ENCODE measurements around the gene LARGE1. TPM values are rescaled to one million over a fixed set of nuclear protein-coding genes. Genes with fewer than 3 reads are reported as not detected.

Gene LARGE1
- total RNA-seq, 2 experiments from 2014 or later: 0.69 to 1.1 TPM

DNA sequence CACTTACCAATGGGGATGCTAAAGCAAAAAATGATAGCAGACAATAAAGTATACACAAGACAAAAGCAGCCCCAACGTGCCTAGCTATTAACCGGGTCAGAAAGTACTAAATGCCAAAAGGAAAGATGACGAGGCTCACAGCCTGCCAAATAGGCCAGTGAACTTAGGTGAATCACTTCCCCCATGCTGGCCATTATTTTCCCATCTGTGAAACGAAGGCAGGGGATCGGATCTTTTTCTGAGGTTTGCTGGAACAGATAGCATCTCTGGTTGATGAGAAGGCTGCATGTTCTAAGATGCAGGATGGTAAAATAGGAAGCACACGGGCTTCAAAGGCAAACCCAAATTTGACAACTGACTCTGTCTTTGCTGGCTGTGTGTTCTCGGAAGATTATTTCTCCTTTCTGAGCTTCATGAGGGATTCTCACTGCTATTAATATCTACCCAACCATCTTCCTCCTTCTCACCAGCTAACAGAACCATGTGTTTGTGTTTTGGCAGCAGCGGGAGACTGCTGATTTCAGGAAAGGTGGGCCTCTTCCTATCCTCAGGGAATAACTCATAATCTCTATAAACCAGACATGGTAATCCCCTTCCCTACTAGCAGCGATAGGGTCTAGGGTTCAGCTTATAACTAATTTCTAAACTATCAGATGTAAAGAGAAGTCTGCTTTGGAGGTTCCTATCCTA lies 390.7 kb downstream of the LARGE1 start:
- H3K36me3 Mint-ChIP-seq (ENCODE audit: low read depth): no peaks in the 10 kb centered on the region
- no peaks in the 10 kb centered on the region for H3K27me3 Mint-ChIP-seq (ENCODE audit: low read depth)
- no peaks in the 10 kb centered on the region for H3K9me3 Mint-ChIP-seq
- no peak for DNase-seq
- H3K4me1 Mint-ChIP-seq (ENCODE audit: low read depth): no peaks in the 10 kb centered on the region
- H3K27ac Mint-ChIP-seq: no peak overlapping the region
- CTCF ChIA-PET: no interaction called here
- intact Hi-C loops (cut with micrococcal nuclease): no loop called here
- no peak overlapping the region for H3K4me3 Mint-ChIP-seq

DNA sequence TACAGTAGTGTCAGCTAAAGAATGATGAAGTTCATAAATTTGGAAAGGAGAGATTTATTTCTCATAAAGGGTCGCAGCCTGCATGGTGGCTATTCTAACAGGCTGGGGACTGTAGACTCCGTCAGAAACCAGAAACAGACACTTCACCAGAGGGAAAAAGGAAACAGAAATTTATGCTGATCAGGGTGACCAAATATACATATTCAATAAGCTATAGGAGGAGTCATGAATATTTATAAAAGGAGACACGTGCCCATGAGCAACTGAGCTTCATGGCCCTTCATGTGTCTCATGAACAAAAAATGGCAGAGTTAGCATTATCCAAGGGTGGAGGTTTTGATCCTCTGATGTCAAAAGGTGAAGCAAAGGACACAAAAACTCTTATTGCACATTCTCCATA lies 392.1 kb downstream of the LARGE1 start:
- Mint-ChIP-seq H3K36me3 (ENCODE audit: low read depth) (peaks cover under 1% of the 10 kb centered on the region), H3K27me3 (ENCODE audit: low read depth) (no peaks in the 10 kb centered on the region), H3K4me3 (no peak overlapping the region), H3K27ac (no peak overlapping the region), H3K9me3 (no peaks in the 10 kb centered on the region), H3K4me1 (ENCODE audit: low read depth) (no peaks in the 10 kb centered on the region)
- intact Hi-C loops (cut with micrococcal nuclease): no loop called here
- CTCF ChIA-PET: no interaction called here
- no peak for DNase-seq

DNA sequence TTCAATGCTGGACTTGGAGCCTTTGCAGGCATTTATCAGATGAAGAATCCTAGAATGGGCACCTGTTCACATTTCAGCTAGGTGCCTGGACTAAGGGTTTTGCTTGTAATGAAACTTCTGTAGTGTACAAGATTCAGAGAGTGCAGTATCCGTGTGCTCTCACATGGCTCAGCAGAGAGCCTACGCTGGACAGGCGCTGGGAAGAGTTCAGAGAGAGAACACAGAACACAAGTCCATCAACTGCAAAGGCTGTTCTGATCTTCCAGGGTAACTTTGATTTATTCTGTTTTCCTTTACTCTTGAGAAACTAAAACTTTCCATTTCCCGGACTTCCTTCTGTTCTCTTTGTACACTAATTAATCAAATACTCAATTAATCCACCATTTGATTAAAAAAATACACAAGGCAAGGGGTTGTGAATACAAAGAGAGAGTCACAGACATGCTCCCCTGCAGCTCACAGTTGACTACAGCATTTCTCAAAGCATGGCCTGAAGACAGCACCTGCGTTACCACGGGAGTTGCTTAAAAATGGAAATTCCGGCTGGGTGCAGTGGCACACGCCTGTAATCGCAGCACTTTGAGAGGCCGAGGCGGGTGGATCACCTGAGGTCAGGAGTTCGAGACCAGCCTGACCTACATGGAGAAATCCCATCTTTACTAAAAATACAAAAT lies 393.7 kb downstream of the LARGE1 start:
- Mint-ChIP-seq H3K27me3 (ENCODE audit: low read depth) (no peaks in the 10 kb centered on the region), H3K9me3 (peaks cover 1% of the 10 kb centered on the region), H3K36me3 (ENCODE audit: low read depth) (peaks cover 1% of the 10 kb centered on the region), H3K27ac (no peak overlapping the region), H3K4me3 (no peak overlapping the region), H3K4me1 (ENCODE audit: low read depth) (no peaks in the 10 kb centered on the region)
- no peak for DNase-seq
- intact Hi-C loops (cut with micrococcal nuclease): no loop called here
- CTCF ChIA-PET: no interaction called here

GRCh38 chr22:33524511-33525260 lies 395.6 kb downstream of the LARGE1 start:
- Mint-ChIP-seq H3K27ac (no peak overlapping the region), H3K36me3 (ENCODE audit: low read depth) (peaks cover 1% of the 10 kb centered on the region), H3K27me3 (ENCODE audit: low read depth) (no peaks in the 10 kb centered on the region), H3K9me3 (peaks cover 5% of the 10 kb centered on the region), H3K4me1 (ENCODE audit: low read depth) (no peaks in the 10 kb centered on the region), H3K4me3 (no peak overlapping the region)
- DNase-seq: no peak
- CTCF ChIA-PET: interaction anchor here (0.6 kb wide), 1 partner anchor 19 kb away, joined by 3 read pairs; no protein-coding TSS in a partner anchor
- intact Hi-C loops (cut with micrococcal nuclease): no loop called here

DNA sequence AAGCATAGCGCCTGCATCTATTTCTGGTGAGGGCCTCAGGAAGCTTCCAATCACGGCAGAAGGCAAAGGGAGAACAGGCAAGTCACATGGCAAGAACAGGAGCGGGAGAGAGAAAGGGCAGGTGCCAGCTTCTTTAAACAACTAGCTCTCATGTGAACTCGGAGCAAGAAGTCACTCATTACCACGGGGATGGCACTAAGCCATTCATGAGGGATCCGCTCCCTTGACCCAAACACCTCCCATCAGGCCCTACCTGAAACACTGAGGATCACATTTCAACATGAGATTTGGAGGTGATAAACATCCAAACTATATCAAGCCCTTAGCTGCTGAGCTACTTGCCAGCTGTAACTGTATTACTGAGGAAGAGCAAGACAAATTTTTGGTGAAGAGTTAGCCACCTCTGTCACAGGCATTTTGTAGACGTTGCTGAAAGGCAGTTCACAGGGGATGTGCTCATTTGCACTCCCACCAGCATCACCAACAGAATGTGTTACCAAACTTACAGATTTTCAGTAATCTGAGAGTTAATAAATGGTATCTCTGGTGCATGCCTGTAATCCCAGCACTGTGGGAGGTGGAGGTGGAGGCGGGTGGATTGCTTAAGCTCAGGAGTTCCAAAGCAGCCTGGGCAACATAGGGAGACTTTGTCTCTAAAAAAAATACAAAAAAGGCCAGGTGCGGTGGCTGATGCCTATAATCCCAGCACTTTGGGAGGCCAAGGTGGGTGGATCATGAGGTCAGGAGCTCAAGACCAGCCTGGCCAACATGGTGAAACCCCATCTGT lies 398.2 kb downstream of the LARGE1 start:
- H3K27me3 Mint-ChIP-seq (ENCODE audit: low read depth): peaks cover 5% of the 10 kb centered on the region
- H3K9me3 Mint-ChIP-seq: peaks cover 5% of the 10 kb centered on the region
- intact Hi-C loops (cut with micrococcal nuclease): no loop called here
- H3K36me3 Mint-ChIP-seq (ENCODE audit: low read depth): peaks cover 1% of the 10 kb centered on the region
- no peak overlapping the region for H3K4me3 Mint-ChIP-seq
- H3K27ac Mint-ChIP-seq: no peak overlapping the region
- CTCF ChIA-PET: no interaction called here
- no peak for DNase-seq
- H3K4me1 Mint-ChIP-seq (ENCODE audit: low read depth): no peaks in the 10 kb centered on the region

GRCh38 chr22:33520904-33521780 lies 399.1 kb downstream of the LARGE1 start:
- H3K4me1 Mint-ChIP-seq (ENCODE audit: low read depth): no peaks in the 10 kb centered on the region
- no peak overlapping the region for H3K27ac Mint-ChIP-seq
- CTCF ChIA-PET: interaction anchor here (0.9 kb wide), 1 partner anchor 221 kb away, joined by 4 read pairs; no protein-coding TSS in a partner anchor
- H3K36me3 Mint-ChIP-seq (ENCODE audit: low read depth): peaks cover 1% of the 10 kb centered on the region
- intact Hi-C loops (cut with micrococcal nuclease): no loop called here
- no peak for DNase-seq
- H3K4me3 Mint-ChIP-seq: no peak overlapping the region
- peaks cover 5% of the 10 kb centered on the region for H3K9me3 Mint-ChIP-seq
- H3K27me3 Mint-ChIP-seq (ENCODE audit: low read depth): peaks cover 5% of the 10 kb centered on the region

DNA sequence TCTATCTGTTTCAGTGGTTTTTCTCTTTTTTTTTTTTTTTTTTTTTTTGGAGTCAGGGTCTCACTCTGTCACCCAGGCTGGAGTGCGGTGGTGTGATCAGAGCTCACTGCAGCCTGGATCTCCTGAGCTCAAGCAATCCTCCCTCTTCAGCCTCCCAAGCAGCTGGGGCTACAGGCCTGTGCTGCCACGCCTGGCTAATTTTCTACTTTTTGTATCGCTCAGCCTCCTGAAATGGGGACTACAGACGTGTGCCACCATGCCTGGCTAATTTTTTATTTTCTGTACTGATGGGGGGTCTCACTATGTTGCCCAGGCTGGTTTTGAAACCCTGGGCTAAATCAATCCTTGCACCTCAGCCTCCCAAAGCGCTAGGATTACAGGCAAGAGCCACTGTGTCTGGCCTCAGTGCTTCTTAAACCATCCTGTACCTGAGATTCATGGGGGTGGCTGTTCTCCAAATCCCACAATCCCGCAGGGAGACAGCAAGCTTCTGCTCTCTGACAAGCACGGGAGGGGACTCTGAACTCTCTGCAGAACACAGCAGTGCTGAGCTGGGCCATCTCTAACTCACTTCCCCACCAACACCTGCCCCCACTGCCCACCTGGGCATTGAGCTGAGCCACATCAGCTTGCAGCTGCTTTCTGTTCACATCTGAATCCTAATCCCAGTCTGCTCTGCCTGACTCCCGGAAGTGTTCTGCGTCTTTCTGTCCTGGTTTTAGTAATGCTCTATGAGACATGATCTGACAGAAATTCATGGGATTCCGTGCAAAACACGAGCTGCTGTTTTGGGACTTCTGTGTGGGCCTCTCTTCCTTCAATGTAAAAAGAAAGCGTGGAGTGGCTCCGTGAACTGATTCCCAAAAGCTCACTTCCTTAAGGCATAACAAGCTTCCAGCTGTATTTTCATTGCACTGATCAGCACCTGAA lies 400.0 kb downstream of the LARGE1 start:
- CTCF ChIA-PET: interaction anchor here (0.9 kb wide), 1 partner anchor 220 kb away, joined by 4 read pairs; no protein-coding TSS in a partner anchor
- DNase-seq: no peak
- intact Hi-C loops (cut with micrococcal nuclease): loop anchor here (1.0 to 5.0 kb wide), 2 partner anchors 59 to 397 kb away; no protein-coding TSS in a partner anchor
- Mint-ChIP-seq H3K27me3 (ENCODE audit: low read depth) (peaks cover 5% of the 10 kb centered on the region), H3K36me3 (ENCODE audit: low read depth) (peaks cover 1% of the 10 kb centered on the region), H3K4me1 (ENCODE audit: low read depth) (no peaks in the 10 kb centered on the region), H3K4me3 (no peak overlapping the region), H3K27ac (no peak overlapping the region), H3K9me3 (peaks cover 5% of the 10 kb centered on the region)

- no peaks in the 10 kb centered on the region for H3K4me1 Mint-ChIP-seq (ENCODE audit: low read depth)
- intact Hi-C loops (cut with micrococcal nuclease): loop anchor here (1.0 to 5.0 kb wide), 2 partner anchors 60 to 398 kb away; no protein-coding TSS in a partner anchor
Observed at GRCh38 chr22:33519071-33519973, 401.0 kb downstream of the LARGE1 start.

GRCh38 chr22:33518405-33518804 lies 401.9 kb downstream of the LARGE1 start:
- no peak for DNase-seq

More at GRCh38 chr22:33519071-33519973, 401.0 kb downstream of the LARGE1 start:
- Mint-ChIP-seq H3K4me3 (no peak overlapping the region), H3K27me3 (ENCODE audit: low read depth) (peaks cover 5% of the 10 kb centered on the region), H3K27ac (no peak overlapping the region), H3K9me3 (peaks cover 5% of the 10 kb centered on the region), H3K36me3 (ENCODE audit: low read depth) (peaks cover 1% of the 10 kb centered on the region)
- CTCF ChIA-PET: interaction anchor here (0.6 to 1.1 kb wide), 9 partner anchors 13 to 1631 kb away, joined by 3 to 5 read pairs (median 3); no protein-coding TSS in a partner anchor
- DNase-seq: peak; percentile 11

More at GRCh38 chr22:33518405-33518804, 401.9 kb downstream of the LARGE1 start:
- H3K9me3 Mint-ChIP-seq: peaks cover 5% of the 10 kb centered on the region
- H3K36me3 Mint-ChIP-seq (ENCODE audit: low read depth): peaks cover 1% of the 10 kb centered on the region
- intact Hi-C loops (cut with micrococcal nuclease): loop anchor here (5.0 kb wide), 1 partner anchor 399 kb away; no protein-coding TSS in a partner anchor
- H3K27ac Mint-ChIP-seq: no peak overlapping the region
- CTCF ChIA-PET: interaction anchor here (0.6 to 1.1 kb wide), 8 partner anchors 13 to 593 kb away, joined by 3 to 5 read pairs (median 3); no protein-coding TSS in a partner anchor
- H3K4me1 Mint-ChIP-seq (ENCODE audit: low read depth): no peaks in the 10 kb centered on the region
- H3K27me3 Mint-ChIP-seq (ENCODE audit: low read depth): peaks cover 5% of the 10 kb centered on the region
- H3K4me3 Mint-ChIP-seq: no peak overlapping the region
